Transverse colon (tissue), 4 donors: ENCODE results near the gene DNM1L.

Experiments used
- CTCF ChIP-seq, 5 experiments: fragments of 200-600 bp in 3 of 5; fragments of 450-650 bp in 2 of 5; sonication (generic) in 3 of 5; IDR thresholded peaks; 1 replicate in 2 of 5; 2 replicates in 3 of 5; pipeline ENCODE4 v1.5.1; 2016 to 2017; ENCODE audit warnings: antibody characterized with exemption in 5 of 5, inconsistent platforms in 3 of 5, mild to moderate bottlenecking in 2 of 5, moderate library complexity in 1 of 5
- EP300 ChIP-seq: sonication (generic); formaldehyde crosslinking; IDR thresholded peaks from one replicate; pipeline ENCODE4 v1.6.1; 2017; ENCODE audit warnings: antibody characterized with exemption, low read depth
- POLR2A ChIP-seq: fragments of 450-650 bp; IDR thresholded peaks from one replicate; pipeline ENCODE4 v1.6.1; 2016; ENCODE audit warnings: antibody characterized with exemption, mild to moderate bottlenecking, moderate library complexity
- POLR2AphosphoS5 ChIP-seq, 3 donors: sonication (generic); formaldehyde crosslinking; IDR thresholded peaks; one replicate each; pipeline ENCODE4 v1.6.1; 2016; ENCODE audit warnings: antibody characterized with exemption in 3 of 3

GRCh38 chr12:32736445-32736844 is 57.3 kb downstream of the DNM1L start:
- no peak for TF ChIP-seq CTCF (IDR thresholded peaks at IDR 0.05)
- no peak for TF ChIP-seq POLR2A
- TF ChIP-seq EP300, result no peak
- no peak for TF ChIP-seq POLR2AphosphoS5 (IDR thresholded peaks at IDR 0.05)
